A673 (cell line): ENCODE measurements around the gene SMARCC2. TPM values are rescaled to one million over a fixed set of nuclear protein-coding genes. Genes with fewer than 3 reads are reported as not detected.

Source experiments
- BruUV-seq: library from RNA; stranded (reverse); fragments of 400-500 nt; replicated peaks from 2 replicates; lab custom pipeline; 2021; lab: Mats Ljungman, UMichigan
- CTCF ChIA-PET: fragments of 300-600 bp; sonication (Branson Sonifier 250); formaldehyde crosslinking; loops from one replicate; lab custom pipeline; 2022; ENCODE audit warnings: antibody characterized with exemption; lab: Charles Lee
- POLR2A ChIA-PET: fragments of 300-600 bp; sonication (Branson Sonifier 250); formaldehyde crosslinking; loops from one replicate; lab custom pipeline; 2022; ENCODE audit warnings: antibody characterized with exemption; ENCODE audit not compliant: low non-redundant PET; lab: Charles Lee
- DNase-seq: peaks from one replicate; pipeline ENCODE4 v3.0.0-alpha.2; 2015; ENCODE audit warnings: low spot score
- H3K27ac ChIP-seq: fragments of 200-600 bp; sonication (generic); 2 replicates; pipeline ENCODE4 v1.5.1; 2016; ENCODE audit warnings: mixed run types, low read depth, mild to moderate bottlenecking, mixed read lengths, antibody characterized with exemption, low read length; ENCODE audit not compliant: poor library complexity, severe bottlenecking
- H3K27me3 ChIP-seq: fragments of 200-600 bp; sonication (generic); replicated peaks from 2 replicates; pipeline ENCODE4 v1.6.1; 2017; ENCODE audit warnings: mixed run types, low read depth, mild to moderate bottlenecking, mixed read lengths, antibody characterized with exemption, low read length; ENCODE audit not compliant: insufficient read depth, poor library complexity
- H3K36me3 ChIP-seq: fragments of 200-600 bp; sonication (generic); 2 replicates; pipeline ENCODE4 v1.6.1; 2016; ENCODE audit warnings: mixed run types, mild to moderate bottlenecking, mixed read lengths, antibody characterized with exemption, low read length; ENCODE audit not compliant: insufficient read depth, poor library complexity, severe bottlenecking
- H3K4me1 ChIP-seq: fragments of 200-600 bp; sonication (generic); 2 replicates; pipeline ENCODE4 v1.6.1; 2017; ENCODE audit warnings: mixed run types, mild to moderate bottlenecking, mixed read lengths, antibody characterized with exemption, low read length; ENCODE audit not compliant: insufficient read depth, poor library complexity, severe bottlenecking
- H3K4me3 ChIP-seq: fragments of 200-600 bp; sonication (generic); 2 replicates; pipeline ENCODE4 v1.5.1; 2016; ENCODE audit warnings: low read depth, mixed run types, mild to moderate bottlenecking, mixed read lengths, low read length; ENCODE audit not compliant: poor library complexity, severe bottlenecking
- H3K9me3 ChIP-seq: fragments of 200-600 bp; sonication (generic); 2 replicates; pipeline ENCODE4 v1.6.1; 2016; ENCODE audit warnings: mixed run types, low read depth, mild to moderate bottlenecking, mixed read lengths, antibody characterized with exemption, low read length; ENCODE audit not compliant: poor library complexity, severe bottlenecking
- EZH2 ChIP-seq: fragments of 200-600 bp; sonication (generic); IDR thresholded peaks from 2 replicates; pipeline ENCODE4 v1.6.1; 2017; ENCODE audit warnings: borderline replicate concordance, low read depth, mild to moderate bottlenecking, mixed read lengths, antibody characterized with exemption, low read length; ENCODE audit not compliant: poor library complexity, severe bottlenecking
- intact Hi-C: fragments of 100-400 bp; cut with micrococcal nuclease; formaldehyde crosslinking; loops from one replicate; pipeline ENCODE4 v1.10.0; 2022; ENCODE audit not compliant: unreplicated experiment
- total RNA-seq: library from RNA; stranded (reverse); gene quantifications from 2 replicates; pipeline ENCODE4 v1.2.3, GENCODE V29; 2021
- TF ChIP-seq, protein P1 (sequence below): fragments of 300-800, 200-600 bp; sonication (generic); conservative IDR thresholded peaks from 2 replicates; pipeline ENCODE4 v1.5.1; 2017; ENCODE audit warnings: low read depth, mild to moderate bottlenecking, antibody characterized with exemption, low read length, moderate library complexity, mixed read lengths

SMARCC2 gene
- total RNA-seq, 1 experiment from 2014 or later = 133 TPM

DNA sequence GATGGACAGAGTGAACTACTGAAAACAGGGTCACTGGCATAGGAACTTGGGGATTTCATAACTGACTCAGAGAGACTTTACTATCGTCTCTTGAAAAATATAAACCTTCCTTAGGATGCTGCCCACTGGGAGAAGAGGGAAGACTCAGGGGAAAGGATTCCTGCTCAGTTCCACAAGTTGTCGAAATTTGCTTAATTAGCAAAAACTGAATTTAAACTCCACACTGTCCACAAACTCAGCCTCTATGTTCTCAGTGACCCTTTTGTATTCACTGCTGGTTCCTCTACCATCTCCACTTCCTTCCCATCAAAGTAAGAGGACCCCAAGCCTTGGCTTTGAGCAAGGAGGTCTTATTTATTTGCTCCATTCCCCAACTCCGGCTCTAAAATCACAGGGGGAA is 44.1 kb downstream of the SMARCC2 start:
- BruUV-seq = no TSS peak
- CTCF ChIA-PET = no interaction called here

DNA sequence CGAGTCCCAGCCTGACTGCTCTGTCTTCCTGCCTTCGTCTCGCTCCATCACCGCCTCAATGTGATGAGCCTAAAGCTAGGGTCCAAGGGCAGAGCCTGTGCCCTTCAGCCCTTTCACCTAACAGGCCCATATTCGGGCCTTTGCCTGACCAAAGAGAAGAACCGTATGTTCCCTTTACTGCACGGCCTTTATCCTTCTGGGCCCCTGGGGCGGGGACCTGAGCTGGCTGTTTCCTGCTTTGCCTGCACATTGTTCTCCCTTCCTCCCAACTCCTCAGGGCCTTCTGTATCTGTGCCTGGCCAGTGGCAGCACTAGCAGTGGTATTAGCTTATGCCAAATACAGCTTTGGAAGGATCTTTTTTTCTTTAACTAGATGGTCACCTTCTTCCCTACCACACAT is 45.4 kb downstream of the SMARCC2 start:
- H3K27ac ChIP-seq = no peak overlapping the region
- DNase-seq = no peak
- H3K36me3 ChIP-seq = peaks cover 52% of the 10 kb centered on the region
- TF ChIP-seq, protein P1, sequence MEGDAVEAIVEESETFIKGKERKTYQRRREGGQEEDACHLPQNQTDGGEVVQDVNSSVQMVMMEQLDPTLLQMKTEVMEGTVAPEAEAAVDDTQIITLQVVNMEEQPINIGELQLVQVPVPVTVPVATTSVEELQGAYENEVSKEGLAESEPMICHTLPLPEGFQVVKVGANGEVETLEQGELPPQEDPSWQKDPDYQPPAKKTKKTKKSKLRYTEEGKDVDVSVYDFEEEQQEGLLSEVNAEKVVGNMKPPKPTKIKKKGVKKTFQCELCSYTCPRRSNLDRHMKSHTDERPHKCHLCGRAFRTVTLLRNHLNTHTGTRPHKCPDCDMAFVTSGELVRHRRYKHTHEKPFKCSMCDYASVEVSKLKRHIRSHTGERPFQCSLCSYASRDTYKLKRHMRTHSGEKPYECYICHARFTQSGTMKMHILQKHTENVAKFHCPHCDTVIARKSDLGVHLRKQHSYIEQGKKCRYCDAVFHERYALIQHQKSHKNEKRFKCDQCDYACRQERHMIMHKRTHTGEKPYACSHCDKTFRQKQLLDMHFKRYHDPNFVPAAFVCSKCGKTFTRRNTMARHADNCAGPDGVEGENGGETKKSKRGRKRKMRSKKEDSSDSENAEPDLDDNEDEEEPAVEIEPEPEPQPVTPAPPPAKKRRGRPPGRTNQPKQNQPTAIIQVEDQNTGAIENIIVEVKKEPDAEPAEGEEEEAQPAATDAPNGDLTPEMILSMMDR = no peak
- no peak for TF ChIP-seq EZH2
- no peaks in the 10 kb centered on the region for H3K27me3 ChIP-seq
- POLR2A ChIA-PET = no interaction called here
- intact Hi-C loops = no loop called here
- H3K4me3 ChIP-seq = no peak overlapping the region
- H3K4me1 ChIP-seq = no peaks in the 10 kb centered on the region
- no TSS peak for BruUV-seq
- H3K9me3 ChIP-seq = no peaks in the 10 kb centered on the region
- CTCF ChIA-PET = no interaction called here

More for the DNA sequence above, 44.1 kb downstream of the SMARCC2 start:
- no peak for DNase-seq
- Histone ChIP-seq H3K4me1 (no peaks in the 10 kb centered on the region), H3K36me3 (peaks cover 40% of the 10 kb centered on the region), H3K4me3 (no peak overlapping the region), H3K27me3 (no peaks in the 10 kb centered on the region), H3K27ac (no peak overlapping the region), H3K9me3 (no peaks in the 10 kb centered on the region)
- intact Hi-C loops = no loop called here
- POLR2A ChIA-PET = no interaction called here
- TF ChIP-seq EZH2 = no peak
- TF ChIP-seq, protein P1 = no peak

DNA sequence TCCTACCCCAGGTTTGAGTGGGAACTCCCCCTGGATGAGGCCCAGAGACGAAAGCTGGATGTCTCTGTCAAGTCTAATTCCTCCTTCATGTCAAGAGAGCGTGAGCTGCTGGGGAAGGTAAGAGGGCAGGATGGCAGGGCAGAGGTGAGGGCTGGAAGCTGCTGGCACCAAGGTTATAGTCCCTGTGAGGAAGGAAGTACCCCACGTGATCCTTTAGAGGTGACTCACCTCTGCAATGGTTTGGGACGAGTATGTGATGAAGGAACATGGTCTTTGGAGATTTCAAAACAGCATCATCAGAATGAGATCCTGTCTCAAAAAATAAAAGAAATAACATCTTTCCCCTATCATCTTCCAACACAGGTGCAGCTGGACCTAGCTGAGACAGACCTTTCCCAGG is 46.1 kb downstream of the SMARCC2 start:
- H3K27ac ChIP-seq = no peak overlapping the region
- H3K36me3 ChIP-seq = peaks cover 59% of the 10 kb centered on the region
- ChIA-PET CTCF (no interaction called here), POLR2A (interaction anchor here (0.5 kb wide), 1 partner anchor 1695 kb away, joined by 3 read pairs; no protein-coding TSS in a partner anchor)
- intact Hi-C loops = no loop called here
- BruUV-seq = TSS peak; percentile 46
- no peaks in the 10 kb centered on the region for H3K4me1 ChIP-seq
- no peak for DNase-seq
- H3K27me3 ChIP-seq = no peaks in the 10 kb centered on the region
- H3K4me3 ChIP-seq = no peak overlapping the region
- H3K9me3 ChIP-seq = no peaks in the 10 kb centered on the region
- TF ChIP-seq, protein P1 = no peak
- TF ChIP-seq EZH2 = no peak
